ENCODE data around the gene STK33.

DNA sequence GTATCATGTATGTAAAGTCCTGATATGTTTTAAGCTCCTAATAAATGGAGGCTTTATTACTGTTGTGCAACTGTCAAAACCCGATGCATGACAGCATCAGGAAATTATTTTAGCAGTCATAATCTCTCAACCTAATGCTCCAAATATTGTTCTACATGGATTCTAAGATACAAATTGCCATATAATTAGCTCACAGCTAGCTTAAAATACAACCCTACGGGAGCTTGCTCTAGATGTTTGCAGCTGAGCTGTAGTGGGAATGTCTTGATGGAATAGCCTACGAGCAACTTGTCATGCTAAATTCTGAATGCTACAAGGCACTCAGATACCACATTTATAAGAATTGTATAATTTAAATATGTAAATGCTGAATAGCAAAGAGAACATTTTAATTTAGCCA lies 109.8 kb downstream of the STK33 start:
- TF ChIP-seq CTCF (IDR thresholded peaks at IDR 0.05), result no peak
- TF ChIP-seq POLR2AphosphoS5 (IDR thresholded peaks at IDR 0.05; ENCODE audit: insufficient read depth in 1 of 2, low read depth in 1 of 2), result no peak

Measured in vagina (tissue), 2 donors.